Breast epithelium (tissue), 3 donors: ENCODE data around the gene TTBK2.

Experiments
- CTCF ChIP-seq, 3 donors: fragments of 450-650 bp; IDR thresholded peaks; one replicate each; pipeline ENCODE4 v1.5.1; 2016 to 2017; ENCODE audit warnings: antibody characterized with exemption in 3 of 3, mild to moderate bottlenecking in 3 of 3, moderate library complexity in 3 of 3
- POLR2A ChIP-seq: fragments of 450-650 bp; IDR thresholded peaks from one replicate; pipeline ENCODE4 v1.6.1; 2016; ENCODE audit warnings: antibody characterized with exemption, mild to moderate bottlenecking, moderate library complexity
- POLR2AphosphoS5 ChIP-seq, 3 donors: sonication (generic); formaldehyde crosslinking; IDR thresholded peaks; one replicate each; pipeline ENCODE4 v1.6.1; 2017; ENCODE audit warnings: antibody characterized with exemption in 3 of 3

GRCh38 chr15:42868683-42869082 lies 51.9 kb downstream of the TTBK2 start:
- TF ChIP-seq POLR2AphosphoS5 (IDR thresholded peaks at IDR 0.05), result no peak
- TF ChIP-seq CTCF (IDR thresholded peaks at IDR 0.05), result no peak
- no peak for TF ChIP-seq POLR2A
